Measurements from ENCODE around the gene EIF1.

DNA sequence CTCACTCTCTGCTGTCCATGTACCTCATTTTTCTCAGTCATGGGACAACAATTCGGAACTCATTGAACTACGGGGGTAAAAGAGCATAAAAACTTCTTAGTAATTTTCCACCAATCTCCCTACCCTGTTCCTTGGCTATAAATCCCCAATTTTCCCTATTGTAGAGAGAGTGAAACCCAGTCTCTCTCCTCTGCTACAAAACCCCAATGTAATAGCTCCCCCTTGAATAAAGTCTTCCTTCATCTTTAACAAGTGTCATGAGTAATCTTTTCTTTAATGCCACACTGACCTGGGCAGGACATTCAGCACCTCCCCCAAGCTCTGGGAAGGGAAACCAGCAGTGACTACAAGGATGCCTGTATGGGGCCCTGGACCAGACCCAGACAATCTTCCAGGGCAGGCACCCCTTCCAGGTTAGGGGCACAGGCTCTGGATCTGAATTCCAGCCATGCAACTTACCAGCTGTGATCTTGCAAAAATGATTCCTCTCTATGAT, 10.2 kb upstream of the EIF1 start:
- peak; percentile 8 to 74 (median 69) for TF ChIP-seq POLR2A (IDR thresholded peaks at IDR 0.05)
- TF ChIP-seq, protein P1, sequence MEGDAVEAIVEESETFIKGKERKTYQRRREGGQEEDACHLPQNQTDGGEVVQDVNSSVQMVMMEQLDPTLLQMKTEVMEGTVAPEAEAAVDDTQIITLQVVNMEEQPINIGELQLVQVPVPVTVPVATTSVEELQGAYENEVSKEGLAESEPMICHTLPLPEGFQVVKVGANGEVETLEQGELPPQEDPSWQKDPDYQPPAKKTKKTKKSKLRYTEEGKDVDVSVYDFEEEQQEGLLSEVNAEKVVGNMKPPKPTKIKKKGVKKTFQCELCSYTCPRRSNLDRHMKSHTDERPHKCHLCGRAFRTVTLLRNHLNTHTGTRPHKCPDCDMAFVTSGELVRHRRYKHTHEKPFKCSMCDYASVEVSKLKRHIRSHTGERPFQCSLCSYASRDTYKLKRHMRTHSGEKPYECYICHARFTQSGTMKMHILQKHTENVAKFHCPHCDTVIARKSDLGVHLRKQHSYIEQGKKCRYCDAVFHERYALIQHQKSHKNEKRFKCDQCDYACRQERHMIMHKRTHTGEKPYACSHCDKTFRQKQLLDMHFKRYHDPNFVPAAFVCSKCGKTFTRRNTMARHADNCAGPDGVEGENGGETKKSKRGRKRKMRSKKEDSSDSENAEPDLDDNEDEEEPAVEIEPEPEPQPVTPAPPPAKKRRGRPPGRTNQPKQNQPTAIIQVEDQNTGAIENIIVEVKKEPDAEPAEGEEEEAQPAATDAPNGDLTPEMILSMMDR (IDR thresholded peaks at IDR 0.05), result no peak
